HTERT RPE-1 (cell line): ENCODE results near the gene SLAMF9.

Experiments used
- in situ Hi-C: fragments of 300-500 bp; cut with MboI; formaldehyde crosslinking; loops from 4 replicates; pipeline ENCODE4 v1.14.3; 2020; ENCODE audit warnings: low sequenced_read_pairs

The SLAMF9 gene

DNA sequence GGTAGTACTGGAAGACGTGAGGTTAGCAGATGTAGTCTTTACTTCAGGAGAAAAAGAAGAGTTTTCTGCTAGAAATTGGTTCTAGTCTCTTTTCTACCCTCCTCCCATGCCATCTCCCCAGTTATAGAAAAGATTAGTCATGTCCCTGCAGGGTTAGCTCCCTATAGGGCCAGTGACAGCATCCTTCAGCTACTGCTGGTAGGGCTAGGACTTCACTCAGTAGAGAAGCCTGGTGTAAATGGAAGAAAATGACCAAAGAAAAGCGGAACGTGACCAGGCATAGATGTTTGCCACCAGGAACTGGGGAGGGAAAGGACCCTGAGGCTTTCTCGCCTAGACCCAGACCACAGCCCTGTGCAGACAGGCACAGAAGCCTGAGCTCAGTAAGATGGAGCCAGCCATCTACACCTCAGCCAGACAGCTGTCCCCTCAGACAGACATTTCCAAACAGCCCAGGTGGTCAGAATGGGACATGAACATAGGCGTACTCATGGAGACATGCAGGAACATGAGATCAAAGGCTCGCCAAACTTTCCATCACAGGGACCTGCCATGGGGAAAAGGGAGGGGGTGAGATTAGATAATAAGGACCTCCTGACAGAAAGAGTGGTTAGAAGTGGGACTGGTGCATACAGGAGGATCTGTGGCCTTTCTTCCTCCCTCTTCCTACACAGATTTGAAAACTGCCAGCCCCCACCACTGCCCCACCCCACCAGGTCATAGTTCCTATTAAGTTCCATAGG, 23.5 kb upstream of the SLAMF9 start:
- in situ Hi-C loops = no loop called here

GRCh38 chr1:159974350-159974965, 20.4 kb upstream of the SLAMF9 start:
- in situ Hi-C loops = no loop called here

GRCh38 chr1:159973350-159973940, 19.4 kb upstream of the SLAMF9 start:
- in situ Hi-C loops = no loop called here

DNA sequence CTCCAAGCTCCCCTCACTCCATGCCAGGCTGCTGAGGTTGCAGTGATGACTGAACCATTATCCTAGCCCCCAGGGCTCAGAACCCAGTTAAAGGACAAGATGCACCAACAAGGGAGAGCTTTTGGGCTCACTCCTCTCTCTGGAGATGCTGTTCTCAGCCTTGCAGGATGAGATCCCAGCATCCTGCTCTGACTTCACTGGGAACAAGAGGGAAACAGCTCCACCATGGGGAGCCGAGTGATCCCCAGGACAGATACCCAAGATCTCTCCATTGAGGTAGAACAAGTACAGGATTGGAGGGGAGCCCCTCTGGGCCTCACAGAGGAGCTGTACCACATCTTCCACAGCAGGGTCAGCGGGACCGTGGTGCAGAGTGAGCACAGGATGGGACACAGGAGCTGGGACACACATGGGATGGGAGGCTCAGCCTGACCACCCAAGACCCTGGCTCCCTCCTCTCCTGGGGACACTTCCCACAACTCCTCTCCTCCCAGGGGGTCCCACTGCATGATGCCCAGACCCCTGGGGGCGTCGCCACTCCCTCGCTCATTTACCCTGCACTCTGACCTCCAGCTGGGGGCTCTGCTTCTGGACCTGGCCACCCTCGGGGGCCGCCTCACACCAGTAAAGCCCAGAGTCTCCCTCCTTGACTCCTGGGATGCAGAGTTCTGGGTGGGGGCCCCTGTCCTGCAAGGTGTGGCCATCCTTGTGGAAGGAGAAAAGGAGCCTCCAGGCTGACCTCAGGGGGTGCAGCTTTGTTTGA, 18.6 kb upstream of the SLAMF9 start:
- in situ Hi-C loops = no loop called here

DNA sequence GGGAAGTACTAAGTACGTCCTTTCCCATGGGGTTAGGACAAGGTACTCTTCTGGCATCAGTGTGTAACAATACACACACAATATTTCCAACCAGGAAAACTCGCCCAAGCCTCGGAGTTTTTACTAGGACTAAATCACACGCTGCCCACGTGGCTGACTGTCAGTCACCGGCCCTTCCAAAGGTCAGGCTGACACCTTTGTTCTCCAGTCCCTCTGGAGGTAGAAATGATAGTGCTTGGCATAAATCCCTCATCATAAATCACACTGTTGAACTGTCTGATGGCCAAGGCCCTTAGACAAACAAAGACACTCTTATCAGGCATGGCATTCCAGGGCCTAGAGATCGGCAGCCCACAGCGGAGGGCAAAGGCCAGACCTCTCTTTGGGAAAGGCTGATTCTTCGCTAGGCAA, 16.9 kb upstream of the SLAMF9 start:
- in situ Hi-C loops = no loop called here

DNA sequence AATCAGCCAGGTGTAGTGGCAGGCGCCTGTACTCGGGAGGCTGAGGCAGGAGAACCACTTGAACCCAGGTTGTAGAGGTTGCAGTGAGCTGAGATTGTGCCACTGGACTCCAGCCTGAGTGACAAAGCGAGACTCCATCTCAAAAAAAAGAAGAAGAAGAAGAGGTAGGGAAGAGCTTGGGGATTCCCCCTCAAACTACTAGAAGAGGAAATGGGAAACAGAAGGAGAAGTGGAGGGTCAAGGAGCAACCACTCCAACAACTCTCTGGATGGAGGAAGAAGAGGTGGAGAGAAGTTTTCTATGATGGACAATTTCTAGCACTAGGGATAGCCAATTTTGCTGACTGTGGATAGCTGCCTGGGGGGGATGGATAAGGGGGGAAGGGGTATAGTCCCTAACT, 14.9 kb upstream of the SLAMF9 start:
- in situ Hi-C loops = no loop called here

DNA sequence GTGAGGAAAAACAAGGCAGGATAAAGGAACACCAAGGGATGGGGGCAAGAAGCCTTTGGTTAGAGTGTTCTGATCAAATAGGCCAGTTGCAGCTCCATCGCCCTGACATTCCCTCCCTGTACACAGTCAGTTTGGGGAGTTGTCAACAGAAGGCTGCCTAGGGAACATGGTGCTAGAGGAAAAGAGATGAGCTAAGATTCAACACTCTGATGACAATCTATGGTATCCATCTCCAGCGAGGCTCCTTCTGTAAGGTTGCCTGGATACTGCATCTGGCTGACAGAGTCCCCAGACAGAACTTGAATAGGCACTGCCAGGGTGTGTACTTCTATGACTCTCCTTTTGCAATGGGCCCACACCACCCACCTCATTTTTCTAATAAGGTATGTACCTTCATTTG, 11.2 kb upstream of the SLAMF9 start:
- in situ Hi-C loops = no loop called here

- in situ Hi-C loops = no loop called here
Observed at GRCh38 chr1:159964144-159964543, 10.1 kb upstream of the SLAMF9 start.

GRCh38 chr1:159962176-159962575, 8.1 kb upstream of the SLAMF9 start:
- in situ Hi-C loops = no loop called here

GRCh38 chr1:159961636-159962035, 7.6 kb upstream of the SLAMF9 start:
- in situ Hi-C loops = no loop called here

GRCh38 chr1:159960721-159961381, 6.8 kb upstream of the SLAMF9 start:
- in situ Hi-C loops = no loop called here

GRCh38 chr1:159959451-159959850, 5.4 kb upstream of the SLAMF9 start:
- in situ Hi-C loops = no loop called here

DNA sequence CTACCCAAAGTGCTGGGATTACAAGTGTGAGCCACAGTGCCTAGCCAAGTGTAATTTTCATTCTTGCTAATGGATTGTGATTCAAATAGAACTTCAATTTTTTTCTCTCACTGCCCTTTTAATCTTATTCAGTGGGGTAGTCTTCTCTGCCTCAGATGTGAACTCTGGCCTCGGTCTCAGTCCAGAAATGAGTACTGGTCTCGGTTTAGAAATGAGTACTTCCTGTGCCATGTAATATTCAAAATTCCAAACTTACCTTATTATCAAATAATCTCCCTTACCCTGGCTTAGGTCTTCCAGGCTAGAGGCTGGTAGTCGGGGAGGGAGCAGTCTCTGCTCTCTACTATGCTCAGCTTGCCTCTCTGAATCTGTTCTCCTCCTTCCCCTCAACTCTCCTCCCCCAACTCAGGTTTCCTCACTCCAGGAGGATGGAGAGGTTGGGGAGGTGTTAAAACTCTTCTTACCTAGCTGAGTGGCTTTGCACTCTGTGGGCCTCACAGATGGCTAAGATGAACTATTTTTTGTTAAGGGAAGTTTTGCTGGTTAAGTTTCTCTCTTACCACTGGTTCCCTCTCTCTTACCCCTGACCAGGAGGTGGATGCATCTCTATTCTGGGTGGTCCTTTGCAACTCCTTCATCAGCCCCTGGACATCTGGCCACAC, 4.8 kb upstream of the SLAMF9 start:
- in situ Hi-C loops = no loop called here

GRCh38 chr1:159957824-159958268, 3.8 kb upstream of the SLAMF9 start:
- in situ Hi-C loops = no loop called here

GRCh38 chr1:159955456-159955855, 1.4 kb upstream of the SLAMF9 start:
- in situ Hi-C loops = no loop called here

- in situ Hi-C loops = no loop called here
Observed at GRCh38 chr1:159952932-159953331, 1.1 kb downstream of the SLAMF9 start.

GRCh38 chr1:159951551-159951950, 2.5 kb downstream of the SLAMF9 start:
- in situ Hi-C loops = no loop called here

GRCh38 chr1:159951016-159951415, 3.0 kb downstream of the SLAMF9 start:
- in situ Hi-C loops = no loop called here

GRCh38 chr1:159949981-159950381, 4.1 kb downstream of the SLAMF9 start:
- in situ Hi-C loops = no loop called here

DNA sequence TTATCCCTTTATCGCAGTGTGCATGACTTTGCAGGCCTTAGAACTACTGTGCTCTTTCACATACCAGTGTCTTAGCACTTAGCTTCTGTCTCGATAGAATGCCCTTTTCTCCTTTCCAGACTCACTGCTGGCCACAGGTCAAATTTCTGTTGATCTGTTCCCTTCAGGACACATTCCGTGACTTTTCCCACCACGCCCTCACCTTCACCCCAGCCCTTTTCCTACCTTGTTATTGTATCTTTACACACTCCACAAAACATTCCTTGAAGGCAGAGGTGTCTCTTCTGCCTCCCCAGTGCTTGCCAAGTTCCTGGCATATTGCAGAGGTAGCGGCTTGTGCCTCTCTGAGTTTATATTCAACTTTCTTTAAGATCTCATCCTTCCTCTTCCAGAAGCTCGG, 4.9 kb downstream of the SLAMF9 start:
- in situ Hi-C loops = no loop called here
